ENCODE results near the gene IGLON5.
A peak's percentile ranks its signal among the peaks of the same experiment; 100 is the strongest.

IGLON5 gene

GRCh38 chr19:51365965-51366388 is 54.5 kb downstream of the IGLON5 start, which contains the start of gene ETFB:
Gene ETFB (minus strand): TSS chr19:51366388. CDS start chr19:51366326, 62 bp downstream.
- WGBS (ENCODE audit: insufficient coverage, insufficient read length): no CpG with 5 or more reads among the region's 27 CpGs
- H3K4me3 ChIP-seq (ENCODE audit: low read length): peak within 1 kb of the TSS; percentile 72

GRCh38 chr19:51366389-51367254 is 55.2 kb downstream of the IGLON5 start:
- no peaks in the 10 kb centered on the region for H3K36me3 ChIP-seq (ENCODE audit: control insufficient read depth, insufficient read depth, low read length)
- H3K27ac ChIP-seq (ENCODE audit: low read length): no peak overlapping the region
- WGBS (ENCODE audit: insufficient coverage, insufficient read length): no CpG with 5 or more reads among the region's 54 CpGs
- no peaks in the 10 kb centered on the region for H3K27me3 ChIP-seq (ENCODE audit: control insufficient read depth, insufficient read depth, low read length)
- H3K9me3 ChIP-seq (ENCODE audit: control insufficient read depth, insufficient read depth, low read length): no peaks in the 10 kb centered on the region
- H3K4me1 ChIP-seq (ENCODE audit: control insufficient read depth, insufficient read depth, low read length): peaks cover 6% of the 10 kb centered on the region
- H3K4me3 ChIP-seq (ENCODE audit: low read length): peak overlapping the region; percentile 72
- DNase-seq (ENCODE audit: low read depth, low spot score): peak; percentile 94

More at GRCh38 chr19:51365965-51366388, 54.5 kb downstream of the IGLON5 start, which contains the start of gene ETFB:
- Histone ChIP-seq H3K4me1 (ENCODE audit: control insufficient read depth, insufficient read depth, low read length) (peaks cover 6% of the 10 kb centered on the region), H3K27ac (ENCODE audit: low read length) (no peak within 1 kb of the TSS), H3K36me3 (ENCODE audit: control insufficient read depth, insufficient read depth, low read length) (no peaks in the 10 kb centered on the region), H3K27me3 (ENCODE audit: control insufficient read depth, insufficient read depth, low read length) (no peaks in the 10 kb centered on the region), H3K9me3 (ENCODE audit: control insufficient read depth, insufficient read depth, low read length) (no peaks in the 10 kb centered on the region)
- no peak for DNase-seq (ENCODE audit: low read depth, low spot score)

GRCh38 chr19:51367255-51367564 is 55.8 kb downstream of the IGLON5 start:
- peaks cover 6% of the 10 kb centered on the region for H3K4me1 ChIP-seq (ENCODE audit: control insufficient read depth, insufficient read depth, low read length)
- DNase-seq (ENCODE audit: low read depth, low spot score): no peak
- WGBS (ENCODE audit: insufficient coverage, insufficient read length): no CpG with 5 or more reads among the region's 15 CpGs

GRCh38 chr19:51367565-51368365 is 56.3 kb downstream of the IGLON5 start:
- WGBS (ENCODE audit: insufficient coverage, insufficient read length): no CpG with 5 or more reads among the region's 64 CpGs
- no peak for DNase-seq (ENCODE audit: low read depth, low spot score)
- Histone ChIP-seq H3K9me3 (ENCODE audit: control insufficient read depth, insufficient read depth, low read length) (no peaks in the 10 kb centered on the region), H3K4me3 (ENCODE audit: low read length) (peak overlapping the region; percentile 72; the same call in 1 of the 2 replicates), H3K27me3 (ENCODE audit: control insufficient read depth, insufficient read depth, low read length) (no peaks in the 10 kb centered on the region), H3K27ac (ENCODE audit: low read length) (no peak overlapping the region), H3K36me3 (ENCODE audit: control insufficient read depth, insufficient read depth, low read length) (no peaks in the 10 kb centered on the region), H3K4me1 (ENCODE audit: control insufficient read depth, insufficient read depth, low read length) (peaks cover 6% of the 10 kb centered on the region)

More at GRCh38 chr19:51367255-51367564, 55.8 kb downstream of the IGLON5 start:
- no peaks in the 10 kb centered on the region for H3K27me3 ChIP-seq (ENCODE audit: control insufficient read depth, insufficient read depth, low read length)
- H3K9me3 ChIP-seq (ENCODE audit: control insufficient read depth, insufficient read depth, low read length): no peaks in the 10 kb centered on the region
- no peak overlapping the region for H3K27ac ChIP-seq (ENCODE audit: low read length)
- H3K4me3 ChIP-seq (ENCODE audit: low read length): peak overlapping the region; percentile 72
- H3K36me3 ChIP-seq (ENCODE audit: control insufficient read depth, insufficient read depth, low read length): no peaks in the 10 kb centered on the region

GRCh38 chr19:51368366-51369282 is 57.2 kb downstream of the IGLON5 start, which contains the start of gene CLDND2:
Gene CLDND2 (minus strand): TSS chr19:51369003. CDS start chr19:51368577, 426 bp downstream.
- no peak within 1 kb of the TSS for H3K27ac ChIP-seq (ENCODE audit: low read length)
- DNase-seq (ENCODE audit: low read depth, low spot score): no peak
- no CpG with 5 or more reads among the region's 23 CpGs for WGBS (ENCODE audit: insufficient coverage, insufficient read length)
- no peaks in the 10 kb centered on the region for H3K27me3 ChIP-seq (ENCODE audit: control insufficient read depth, insufficient read depth, low read length)
- no peaks in the 10 kb centered on the region for H3K9me3 ChIP-seq (ENCODE audit: control insufficient read depth, insufficient read depth, low read length)
- no peaks in the 10 kb centered on the region for H3K36me3 ChIP-seq (ENCODE audit: control insufficient read depth, insufficient read depth, low read length)
- peak within 1 kb of the TSS; percentile 55; the same call in 1 of the 2 replicates for H3K4me3 ChIP-seq (ENCODE audit: low read length)
- peaks cover 6% of the 10 kb centered on the region for H3K4me1 ChIP-seq (ENCODE audit: control insufficient read depth, insufficient read depth, low read length)

GRCh38 chr19:51370230-51370629 is 58.8 kb downstream of the IGLON5 start:
- no CpG with 5 or more reads among the region's 4 CpGs for WGBS (ENCODE audit: insufficient coverage, insufficient read length)
- no peak for DNase-seq (ENCODE audit: low read depth, low spot score)

GRCh38 chr19:51371186-51371690 is 59.8 kb downstream of the IGLON5 start:
- no peaks in the 10 kb centered on the region for H3K9me3 ChIP-seq (ENCODE audit: control insufficient read depth, insufficient read depth, low read length)
- DNase-seq (ENCODE audit: low read depth, low spot score): no peak
- WGBS (ENCODE audit: insufficient coverage, insufficient read length): no CpG with 5 or more reads among the region's 8 CpGs
- H3K36me3 ChIP-seq (ENCODE audit: control insufficient read depth, insufficient read depth, low read length): no peaks in the 10 kb centered on the region
- H3K4me1 ChIP-seq (ENCODE audit: control insufficient read depth, insufficient read depth, low read length): peaks cover 6% of the 10 kb centered on the region
- no peak overlapping the region for H3K4me3 ChIP-seq (ENCODE audit: low read length)
- no peak overlapping the region for H3K27ac ChIP-seq (ENCODE audit: low read length)
- H3K27me3 ChIP-seq (ENCODE audit: control insufficient read depth, insufficient read depth, low read length): no peaks in the 10 kb centered on the region

More at GRCh38 chr19:51370230-51370629, 58.8 kb downstream of the IGLON5 start:
- no peaks in the 10 kb centered on the region for H3K9me3 ChIP-seq (ENCODE audit: control insufficient read depth, insufficient read depth, low read length)
- no peaks in the 10 kb centered on the region for H3K36me3 ChIP-seq (ENCODE audit: control insufficient read depth, insufficient read depth, low read length)
- H3K27ac ChIP-seq (ENCODE audit: low read length): no peak overlapping the region
- H3K4me3 ChIP-seq (ENCODE audit: low read length): no peak overlapping the region
- peaks cover 6% of the 10 kb centered on the region for H3K4me1 ChIP-seq (ENCODE audit: control insufficient read depth, insufficient read depth, low read length)
- H3K27me3 ChIP-seq (ENCODE audit: control insufficient read depth, insufficient read depth, low read length): no peaks in the 10 kb centered on the region

GRCh38 chr19:51372021-51372648 is 60.7 kb downstream of the IGLON5 start:
- no peaks in the 10 kb centered on the region for H3K36me3 ChIP-seq (ENCODE audit: control insufficient read depth, insufficient read depth, low read length)
- no peak overlapping the region for H3K27ac ChIP-seq (ENCODE audit: low read length)
- peaks cover 6% of the 10 kb centered on the region for H3K4me1 ChIP-seq (ENCODE audit: control insufficient read depth, insufficient read depth, low read length)
- no peaks in the 10 kb centered on the region for H3K9me3 ChIP-seq (ENCODE audit: control insufficient read depth, insufficient read depth, low read length)
- no peak for DNase-seq (ENCODE audit: low read depth, low spot score)
- no peak overlapping the region for H3K4me3 ChIP-seq (ENCODE audit: low read length)
- no peaks in the 10 kb centered on the region for H3K27me3 ChIP-seq (ENCODE audit: control insufficient read depth, insufficient read depth, low read length)
- no CpG with 5 or more reads among the region's 18 CpGs for WGBS (ENCODE audit: insufficient coverage, insufficient read length)

- WGBS (ENCODE audit: insufficient coverage, insufficient read length): no CpG with 5 or more reads among the region's 9 CpGs
- H3K4me1 ChIP-seq (ENCODE audit: control insufficient read depth, insufficient read depth, low read length): peaks cover 6% of the 10 kb centered on the region
- no peak for DNase-seq (ENCODE audit: low read depth, low spot score)
- H3K9me3 ChIP-seq (ENCODE audit: control insufficient read depth, insufficient read depth, low read length): no peaks in the 10 kb centered on the region
- H3K4me3 ChIP-seq (ENCODE audit: low read length): no peak within 1 kb of the TSS
- no peaks in the 10 kb centered on the region for H3K27me3 ChIP-seq (ENCODE audit: control insufficient read depth, insufficient read depth, low read length)
- H3K36me3 ChIP-seq (ENCODE audit: control insufficient read depth, insufficient read depth, low read length): no peaks in the 10 kb centered on the region
- no peak within 1 kb of the TSS for H3K27ac ChIP-seq (ENCODE audit: low read length)
These were observed 61.4 kb downstream of the IGLON5 start, which contains the start of gene NKG7 for GRCh38 chr19:51372649-51373504. Gene NKG7 (minus strand): TSS chr19:51372654. CDS start chr19:51372535, 119 bp downstream.

Data from iPS DF 6.9 (cell line).